Measurements from ENCODE around the gene AMOTL1.

Gene AMOTL1

GRCh38 chr11:94732617-94733281, 35.4 kb upstream of the AMOTL1 start:
- Histone ChIP-seq H3K27me3 (ENCODE audit: insufficient read depth, low read depth, severe bottlenecking) (no peaks in the 10 kb centered on the region), H3K4me3 (ENCODE audit: low read depth, low read length) (no peak overlapping the region), H3K27ac (peak overlapping the region; percentile 56), H3K9me3 (ENCODE audit: severe bottlenecking) (no peaks in the 10 kb centered on the region), H3K36me3 (no peaks in the 10 kb centered on the region)
- TF ChIP-seq CTCF (IDR thresholded peaks at IDR 0.05; ENCODE audit: low read depth, low read length) = no peak
- DNase-seq = no peak

GRCh38 chr11:94734563-94735275, 33.4 kb upstream of the AMOTL1 start:
- H3K4me3 ChIP-seq (ENCODE audit: low read depth, low read length) = no peak overlapping the region
- no peaks in the 10 kb centered on the region for H3K9me3 ChIP-seq (ENCODE audit: severe bottlenecking)
- no peaks in the 10 kb centered on the region for H3K27me3 ChIP-seq (ENCODE audit: insufficient read depth, low read depth, severe bottlenecking)
- DNase-seq = peak; percentile 38
- H3K36me3 ChIP-seq = no peaks in the 10 kb centered on the region
- TF ChIP-seq CTCF (IDR thresholded peaks at IDR 0.05; ENCODE audit: low read depth, low read length) = no peak
- peak overlapping the region; percentile 26 for H3K27ac ChIP-seq

GRCh38 chr11:94735907-94736306, 32.2 kb upstream of the AMOTL1 start:
- peak; percentile 50 for TF ChIP-seq CTCF (IDR thresholded peaks at IDR 0.05; ENCODE audit: low read depth, low read length)
- no peaks in the 10 kb centered on the region for H3K9me3 ChIP-seq (ENCODE audit: severe bottlenecking)
- no peak overlapping the region for H3K4me3 ChIP-seq (ENCODE audit: low read depth, low read length)
- H3K27me3 ChIP-seq (ENCODE audit: insufficient read depth, low read depth, severe bottlenecking) = no peaks in the 10 kb centered on the region
- no peak overlapping the region for H3K27ac ChIP-seq
- peak; percentile 48 for DNase-seq
- H3K36me3 ChIP-seq = no peaks in the 10 kb centered on the region

- TF ChIP-seq CTCF (IDR thresholded peaks at IDR 0.05; ENCODE audit: low read depth, low read length) = no peak
- no peaks in the 10 kb centered on the region for H3K27me3 ChIP-seq (ENCODE audit: insufficient read depth, low read depth, severe bottlenecking)
- H3K9me3 ChIP-seq (ENCODE audit: severe bottlenecking) = no peaks in the 10 kb centered on the region
- H3K27ac ChIP-seq = no peak overlapping the region
- DNase-seq = no peak
- H3K4me3 ChIP-seq (ENCODE audit: low read depth, low read length) = no peak overlapping the region
- H3K36me3 ChIP-seq = no peaks in the 10 kb centered on the region; the same call in 1 of the 2 replicates
Observed at GRCh38 chr11:94737171-94737611, 31.0 kb upstream of the AMOTL1 start.

- no peak for TF ChIP-seq CTCF (IDR thresholded peaks at IDR 0.05; ENCODE audit: low read depth, low read length)
Observed at GRCh38 chr11:94738746-94739145, 29.4 kb upstream of the AMOTL1 start.

More at GRCh38 chr11:94738746-94739145, 29.4 kb upstream of the AMOTL1 start:
- Histone ChIP-seq H3K36me3 (no peaks in the 10 kb centered on the region; the same call in 1 of the 2 replicates), H3K4me3 (ENCODE audit: low read depth, low read length) (no peak overlapping the region), H3K27me3 (ENCODE audit: insufficient read depth, low read depth, severe bottlenecking) (no peaks in the 10 kb centered on the region), H3K9me3 (ENCODE audit: severe bottlenecking) (no peaks in the 10 kb centered on the region), H3K27ac (no peak overlapping the region)
- DNase-seq = peak; percentile 39
